ENCODE results near the gene KCNQ2.

Gene KCNQ2

DNA sequence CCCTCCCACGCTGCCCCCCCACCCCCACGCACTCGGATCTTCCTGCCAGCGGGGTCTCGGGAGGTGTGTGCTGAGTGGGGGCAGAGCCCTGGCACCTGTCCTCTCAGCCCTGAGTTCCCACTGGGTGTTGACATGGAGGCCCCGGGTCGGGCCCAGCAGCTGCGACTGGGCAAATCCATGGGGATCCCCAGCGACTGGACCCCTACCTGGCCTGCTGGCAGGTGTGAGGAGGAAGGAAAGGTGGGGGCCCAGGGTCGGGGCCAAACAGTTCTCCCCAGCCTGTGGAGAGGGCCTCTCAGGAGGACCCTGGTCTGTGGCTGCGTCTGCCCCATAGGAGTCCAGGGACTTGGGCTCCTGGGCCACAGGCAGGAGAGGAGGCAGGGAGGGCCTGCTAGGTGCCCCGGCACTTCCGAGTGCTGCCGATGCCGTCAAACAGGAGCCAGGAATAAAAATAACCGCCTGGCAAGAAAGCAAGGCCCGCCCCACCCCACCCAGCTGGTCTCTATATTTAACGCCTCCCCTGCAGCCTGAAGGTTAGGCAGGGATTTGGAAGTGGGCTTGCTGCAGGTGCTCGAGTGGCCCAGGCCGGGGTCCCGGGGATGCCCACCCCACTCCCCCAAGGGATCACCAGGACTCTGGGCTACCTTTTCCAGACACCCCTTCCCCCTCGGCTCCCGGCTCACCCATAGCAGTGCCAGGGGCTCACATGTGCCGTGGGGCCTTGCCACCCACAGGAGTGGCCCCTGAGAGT, 27.9 kb upstream of the KCNQ2 start:
- no peak for FAIRE-seq
- no peak for TF ChIP-seq POLR2A (IDR thresholded peaks at IDR 0.05; ENCODE audit: low read depth, low read length)
- no peak for TF ChIP-seq TAF1 (IDR thresholded peaks at IDR 0.05; ENCODE audit: borderline replicate concordance, low read depth, low read length)
- no peak for TF ChIP-seq POLR2AphosphoS5 (IDR thresholded peaks at IDR 0.05; ENCODE audit: low read depth, low read length)

GRCh38 chr20:63499338-63499969, 27.0 kb upstream of the KCNQ2 start:
- FAIRE-seq (no peak), DNase-seq (ENCODE audit: insufficient read length) (no peak)
- TF ChIP-seq POLR2AphosphoS5 (IDR thresholded peaks at IDR 0.05; ENCODE audit: low read depth, low read length) (no peak), TAF1 (IDR thresholded peaks at IDR 0.05; ENCODE audit: borderline replicate concordance, low read depth, low read length) (no peak)

More for the DNA sequence above, 27.9 kb upstream of the KCNQ2 start:
- no peak for DNase-seq (ENCODE audit: insufficient read length)

GRCh38 chr20:63498960-63499337, 26.5 kb upstream of the KCNQ2 start, which contains the start of gene EEF1A2:
EEF1A2 (minus strand) TSS chr20:63499083; CDS start chr20:63497763, 1,320 bp downstream.
- no peak for FAIRE-seq
- TF ChIP-seq POLR2AphosphoS5 (IDR thresholded peaks at IDR 0.05; ENCODE audit: low read depth, low read length) (no peak), POLR2A (IDR thresholded peaks at IDR 0.05; ENCODE audit: low read depth, low read length) (no peak), TAF1 (IDR thresholded peaks at IDR 0.05; ENCODE audit: borderline replicate concordance, low read depth, low read length) (no peak)

DNA sequence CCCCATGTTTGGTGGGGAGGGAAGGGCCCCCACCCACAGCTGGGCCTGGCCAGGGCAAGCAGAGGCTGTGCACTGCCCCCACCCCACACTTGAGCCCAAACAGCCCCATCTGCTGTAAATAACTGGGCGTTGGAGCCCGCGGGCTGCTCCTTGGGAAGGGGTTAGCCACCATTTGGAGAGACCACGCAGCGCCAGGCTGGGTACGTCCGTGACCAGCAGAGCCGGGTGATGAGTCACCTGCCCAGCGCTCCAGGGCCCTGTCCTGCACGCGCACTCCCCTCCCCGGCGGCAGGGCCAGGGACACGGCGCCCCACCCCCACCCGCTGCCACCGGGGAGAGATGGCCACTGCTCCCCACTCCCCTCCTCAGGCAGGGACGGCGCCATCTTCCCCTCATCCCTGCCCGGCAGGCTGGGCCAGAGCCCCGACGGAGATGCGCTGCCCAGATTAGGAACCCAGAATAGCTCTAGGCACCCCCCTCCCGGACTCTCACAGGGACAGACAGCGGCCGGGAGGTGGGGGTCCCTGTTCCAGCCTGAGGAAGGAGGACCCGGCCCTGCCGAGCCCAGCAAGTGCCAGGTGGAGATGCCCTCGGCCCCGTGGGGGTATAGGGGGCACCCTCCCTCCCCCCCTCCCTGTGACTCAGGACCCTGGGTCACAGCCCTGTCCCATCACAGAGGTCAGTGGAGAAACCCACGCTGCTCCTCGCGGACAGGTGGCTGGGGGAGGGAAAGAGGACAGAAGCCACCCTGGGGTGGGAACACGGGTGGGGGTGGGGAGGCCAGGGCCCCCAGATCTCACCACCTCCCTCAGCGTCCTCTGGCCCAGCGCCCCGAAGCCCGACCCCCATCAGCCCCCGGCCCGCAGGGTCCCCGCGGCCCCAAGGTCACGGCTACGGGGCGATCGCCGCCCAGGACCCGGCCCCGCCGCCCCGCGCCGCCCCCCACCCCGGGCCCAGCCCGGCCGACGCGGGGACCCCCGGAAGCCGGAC, 25.8 kb upstream of the KCNQ2 start:
- FAIRE-seq (no peak), DNase-seq (ENCODE audit: insufficient read length) (no peak)
- TF ChIP-seq POLR2A (IDR thresholded peaks at IDR 0.05; ENCODE audit: low read depth, low read length) (no peak), TAF1 (IDR thresholded peaks at IDR 0.05; ENCODE audit: borderline replicate concordance, low read depth, low read length) (no peak), POLR2AphosphoS5 (IDR thresholded peaks at IDR 0.05; ENCODE audit: low read depth, low read length) (no peak)

More at GRCh38 chr20:63498960-63499337, 26.5 kb upstream of the KCNQ2 start, which contains the start of gene EEF1A2:
- DNase-seq (ENCODE audit: insufficient read length), result no peak

GRCh38 chr20:63497138-63497945, 24.9 kb upstream of the KCNQ2 start:
- FAIRE-seq, result no peak
- no peak for DNase-seq (ENCODE audit: insufficient read length)
- TF ChIP-seq POLR2A (IDR thresholded peaks at IDR 0.05; ENCODE audit: low read depth, low read length), result no peak
- no peak for TF ChIP-seq POLR2AphosphoS5 (IDR thresholded peaks at IDR 0.05; ENCODE audit: low read depth, low read length)
- no peak for TF ChIP-seq TAF1 (IDR thresholded peaks at IDR 0.05; ENCODE audit: borderline replicate concordance, low read depth, low read length)

DNA sequence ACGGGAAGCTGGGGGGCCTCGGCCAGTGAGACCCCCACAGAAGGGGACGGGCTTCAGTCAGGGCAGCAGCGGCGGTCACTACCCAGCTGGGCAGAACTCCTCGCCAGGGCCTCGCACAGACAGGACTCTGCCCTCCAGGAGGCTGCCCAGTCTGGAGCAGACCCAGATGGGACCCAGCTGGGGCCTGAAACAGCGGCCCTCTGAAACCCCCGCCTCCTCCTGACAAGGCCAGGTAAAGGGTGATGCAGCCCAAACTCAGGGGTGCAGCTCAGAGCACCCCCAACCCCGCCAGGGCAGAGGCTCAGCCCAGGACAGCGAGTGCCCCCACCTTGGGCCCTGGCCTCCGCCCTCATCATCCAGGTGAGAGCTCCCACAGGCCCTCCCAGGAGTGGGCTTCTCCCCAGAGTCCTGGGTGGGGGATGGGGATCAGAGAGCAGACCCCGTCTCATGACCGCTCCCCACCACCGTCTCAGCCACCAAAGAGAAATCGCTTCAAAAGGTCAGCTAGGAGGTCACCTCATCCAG, 24.2 kb upstream of the KCNQ2 start:
- DNase-seq (ENCODE audit: insufficient read length) (no peak), FAIRE-seq (no peak)
- TF ChIP-seq TAF1 (IDR thresholded peaks at IDR 0.05; ENCODE audit: borderline replicate concordance, low read depth, low read length) (no peak), POLR2AphosphoS5 (IDR thresholded peaks at IDR 0.05; ENCODE audit: low read depth, low read length) (no peak), POLR2A (IDR thresholded peaks at IDR 0.05; ENCODE audit: low read depth, low read length) (no peak)

DNA sequence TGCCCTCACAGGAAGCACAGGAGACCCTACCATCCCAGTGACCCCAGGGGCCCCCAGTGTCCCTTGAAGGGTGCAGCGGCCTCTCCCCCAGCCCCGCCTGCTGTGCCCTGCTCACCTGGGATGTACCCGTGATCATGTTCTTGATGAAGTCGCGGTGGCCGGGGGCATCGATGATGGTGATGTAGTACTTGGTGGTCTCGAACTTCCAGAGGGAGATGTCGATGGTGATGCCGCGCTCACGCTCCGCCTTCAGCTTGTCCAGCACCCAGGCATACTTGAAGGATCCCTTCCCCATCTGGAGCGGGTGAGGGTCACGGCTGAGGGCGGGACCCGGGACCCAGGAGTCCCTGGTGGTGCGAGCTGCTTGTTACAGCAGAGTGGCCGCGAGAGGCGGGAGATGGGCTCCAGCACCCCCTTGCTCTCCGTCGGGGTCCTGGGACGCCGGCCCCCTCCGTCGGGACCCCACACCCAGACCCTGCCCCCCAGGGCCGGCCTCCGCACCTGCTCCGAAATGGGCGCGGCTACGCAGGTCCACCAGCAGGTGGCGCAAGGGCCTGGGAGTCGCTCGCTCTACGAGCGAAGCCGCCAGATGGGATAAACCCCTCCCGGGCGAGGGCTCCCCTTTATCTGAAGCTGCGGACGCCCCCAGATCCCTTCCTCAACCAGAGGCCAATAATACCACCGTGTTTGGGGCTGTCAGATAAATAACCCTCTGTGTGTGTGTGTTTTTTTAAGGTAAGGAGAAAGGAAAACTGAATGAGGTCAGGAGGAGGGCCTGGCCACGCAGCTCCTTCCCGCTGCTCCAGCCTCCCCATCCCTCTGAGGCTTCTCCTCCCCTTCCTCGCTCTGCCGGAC, 23.5 kb upstream of the KCNQ2 start:
- TF ChIP-seq POLR2AphosphoS5 (IDR thresholded peaks at IDR 0.05; ENCODE audit: low read depth, low read length) (no peak), TAF1 (IDR thresholded peaks at IDR 0.05; ENCODE audit: borderline replicate concordance, low read depth, low read length) (no peak), POLR2A (IDR thresholded peaks at IDR 0.05; ENCODE audit: low read depth, low read length) (no peak)
- peak; percentile 89 for DNase-seq (ENCODE audit: insufficient read length)
- FAIRE-seq, result peak; percentile 65

DNA sequence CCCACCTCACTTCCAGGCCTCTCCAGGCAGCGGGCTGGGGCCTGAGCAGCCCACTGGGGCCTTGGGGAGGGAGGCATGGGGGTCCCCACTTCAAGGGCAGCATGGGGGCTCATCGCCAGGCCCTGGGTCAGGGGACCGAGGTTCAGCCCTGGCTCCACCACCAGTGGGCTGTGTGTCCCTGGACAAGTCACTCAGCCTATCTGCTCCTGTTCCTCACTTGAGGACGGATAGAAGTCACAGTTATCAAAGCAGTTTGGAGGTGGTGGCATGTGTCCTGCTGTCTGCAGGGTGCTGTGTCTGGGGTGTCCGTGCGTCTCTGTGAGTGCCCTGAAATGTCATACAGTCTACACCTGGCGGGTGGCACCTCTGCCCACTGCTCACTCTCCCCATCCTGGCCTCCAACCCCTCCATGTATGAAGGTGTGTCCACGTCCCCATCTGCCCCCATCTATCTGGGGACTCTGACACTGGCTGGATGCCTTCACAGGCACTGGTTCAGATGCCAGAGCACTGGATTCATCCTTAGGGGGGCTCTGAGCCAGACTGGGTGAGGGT, 22.8 kb upstream of the KCNQ2 start:
- FAIRE-seq (no peak), DNase-seq (ENCODE audit: insufficient read length) (no peak)
- TF ChIP-seq POLR2A (IDR thresholded peaks at IDR 0.05; ENCODE audit: low read depth, low read length), result no peak
- no peak for TF ChIP-seq TAF1 (IDR thresholded peaks at IDR 0.05; ENCODE audit: borderline replicate concordance, low read depth, low read length)
- no peak for TF ChIP-seq POLR2AphosphoS5 (IDR thresholded peaks at IDR 0.05; ENCODE audit: low read depth, low read length)

DNA sequence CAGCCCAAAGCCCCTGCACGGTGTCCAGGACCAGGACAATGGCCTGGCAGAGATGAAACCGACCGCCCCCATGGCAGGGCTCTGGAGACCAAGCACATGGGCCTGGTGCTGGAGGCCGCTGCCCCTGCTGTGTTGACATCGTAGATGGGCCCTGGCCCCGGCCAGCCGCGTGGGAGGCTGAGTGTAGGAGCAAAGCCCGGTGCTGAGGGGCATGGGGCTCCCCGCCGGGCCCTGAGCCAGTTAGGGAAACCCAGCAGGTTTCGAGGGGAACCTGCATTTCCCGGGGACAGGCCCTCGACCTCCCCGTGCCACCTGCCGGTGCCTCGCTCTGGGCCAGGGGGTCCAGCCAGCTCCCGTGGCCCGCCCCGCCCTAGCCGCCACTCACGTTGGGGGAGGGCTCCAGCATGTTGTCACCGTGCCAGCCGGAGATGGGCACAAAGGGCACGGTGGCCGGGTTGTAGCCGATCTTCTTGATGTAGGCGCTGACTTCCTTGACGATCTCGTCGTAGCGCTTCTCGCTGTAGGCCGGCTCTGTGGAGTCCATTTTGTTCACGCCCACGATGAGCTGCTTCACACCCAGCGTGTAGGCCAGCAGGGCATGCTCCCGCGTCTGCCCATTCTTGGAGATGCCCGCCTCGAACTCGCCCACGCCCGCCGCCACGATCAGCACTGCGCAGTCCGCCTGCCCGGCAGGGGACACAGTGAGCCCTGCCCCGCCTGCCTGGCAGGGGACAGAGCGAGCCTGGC, 22.1 kb upstream of the KCNQ2 start:
- no peak for DNase-seq (ENCODE audit: insufficient read length)
- no peak for FAIRE-seq
- TF ChIP-seq POLR2A (IDR thresholded peaks at IDR 0.05; ENCODE audit: low read depth, low read length), result no peak
- TF ChIP-seq TAF1 (IDR thresholded peaks at IDR 0.05; ENCODE audit: borderline replicate concordance, low read depth, low read length), result no peak
- no peak for TF ChIP-seq POLR2AphosphoS5 (IDR thresholded peaks at IDR 0.05; ENCODE audit: low read depth, low read length)
